Measurements from ENCODE around the gene SH3TC1. TPM values are rescaled to one million over a fixed set of nuclear protein-coding genes. Genes with fewer than 3 reads are reported as not detected.

The SH3TC1 gene
- total RNA-seq, 1 donor from 2014 or later = 73.1 TPM

GRCh38 chr4:8210616-8211015 lies 11.5 kb downstream of the SH3TC1 start:
- H3K9me3 ChIP-seq = no peaks in the 10 kb centered on the region
- ATAC-seq (no peak), DNase-seq (no peak)
- intact Hi-C loops (cut with DNase I) = no loop called here
- H3K36me3 ChIP-seq = peaks cover 61% of the 10 kb centered on the region
- TF ChIP-seq, protein P1, sequence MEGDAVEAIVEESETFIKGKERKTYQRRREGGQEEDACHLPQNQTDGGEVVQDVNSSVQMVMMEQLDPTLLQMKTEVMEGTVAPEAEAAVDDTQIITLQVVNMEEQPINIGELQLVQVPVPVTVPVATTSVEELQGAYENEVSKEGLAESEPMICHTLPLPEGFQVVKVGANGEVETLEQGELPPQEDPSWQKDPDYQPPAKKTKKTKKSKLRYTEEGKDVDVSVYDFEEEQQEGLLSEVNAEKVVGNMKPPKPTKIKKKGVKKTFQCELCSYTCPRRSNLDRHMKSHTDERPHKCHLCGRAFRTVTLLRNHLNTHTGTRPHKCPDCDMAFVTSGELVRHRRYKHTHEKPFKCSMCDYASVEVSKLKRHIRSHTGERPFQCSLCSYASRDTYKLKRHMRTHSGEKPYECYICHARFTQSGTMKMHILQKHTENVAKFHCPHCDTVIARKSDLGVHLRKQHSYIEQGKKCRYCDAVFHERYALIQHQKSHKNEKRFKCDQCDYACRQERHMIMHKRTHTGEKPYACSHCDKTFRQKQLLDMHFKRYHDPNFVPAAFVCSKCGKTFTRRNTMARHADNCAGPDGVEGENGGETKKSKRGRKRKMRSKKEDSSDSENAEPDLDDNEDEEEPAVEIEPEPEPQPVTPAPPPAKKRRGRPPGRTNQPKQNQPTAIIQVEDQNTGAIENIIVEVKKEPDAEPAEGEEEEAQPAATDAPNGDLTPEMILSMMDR (IDR thresholded peaks at IDR 0.05) = no peak
- no peak overlapping the region for H3K27ac ChIP-seq
- H3K4me3 ChIP-seq = no peak overlapping the region
- no peaks in the 10 kb centered on the region for H3K27me3 ChIP-seq (ENCODE audit: low read depth)
- peaks cover 14% of the 10 kb centered on the region for H3K4me1 ChIP-seq

DNA sequence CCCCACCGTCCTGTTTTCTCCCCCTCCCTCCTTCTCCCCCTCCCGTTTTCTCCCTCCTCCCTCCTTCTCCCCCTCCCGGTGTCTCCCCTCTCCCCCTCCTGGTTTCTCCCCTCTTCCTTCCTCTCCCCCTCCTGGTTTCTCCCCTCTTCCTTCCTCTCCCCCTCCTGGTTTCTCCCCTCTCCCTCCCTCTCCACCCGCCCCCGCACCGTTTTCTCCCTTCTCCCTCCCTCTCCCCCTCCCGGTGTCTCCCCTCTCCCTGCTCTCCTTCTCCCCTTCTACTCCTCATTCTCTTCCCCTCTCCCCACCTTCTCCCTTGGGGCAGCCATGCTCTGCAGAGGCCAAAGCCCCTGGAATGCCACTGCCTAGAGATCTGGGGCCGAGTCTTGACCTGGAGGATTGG lies 12.2 kb downstream of the SH3TC1 start:
- ATAC-seq (no peak), DNase-seq (no peak)
- TF ChIP-seq, protein P1 (IDR thresholded peaks at IDR 0.05) = no peak
- Histone ChIP-seq H3K27me3 (ENCODE audit: low read depth) (no peaks in the 10 kb centered on the region), H3K4me1 (peaks cover 16% of the 10 kb centered on the region), H3K9me3 (no peaks in the 10 kb centered on the region), H3K4me3 (no peak overlapping the region), H3K36me3 (peaks cover 63% of the 10 kb centered on the region), H3K27ac (no peak overlapping the region)
- intact Hi-C loops (cut with DNase I) = no loop called here

DNA sequence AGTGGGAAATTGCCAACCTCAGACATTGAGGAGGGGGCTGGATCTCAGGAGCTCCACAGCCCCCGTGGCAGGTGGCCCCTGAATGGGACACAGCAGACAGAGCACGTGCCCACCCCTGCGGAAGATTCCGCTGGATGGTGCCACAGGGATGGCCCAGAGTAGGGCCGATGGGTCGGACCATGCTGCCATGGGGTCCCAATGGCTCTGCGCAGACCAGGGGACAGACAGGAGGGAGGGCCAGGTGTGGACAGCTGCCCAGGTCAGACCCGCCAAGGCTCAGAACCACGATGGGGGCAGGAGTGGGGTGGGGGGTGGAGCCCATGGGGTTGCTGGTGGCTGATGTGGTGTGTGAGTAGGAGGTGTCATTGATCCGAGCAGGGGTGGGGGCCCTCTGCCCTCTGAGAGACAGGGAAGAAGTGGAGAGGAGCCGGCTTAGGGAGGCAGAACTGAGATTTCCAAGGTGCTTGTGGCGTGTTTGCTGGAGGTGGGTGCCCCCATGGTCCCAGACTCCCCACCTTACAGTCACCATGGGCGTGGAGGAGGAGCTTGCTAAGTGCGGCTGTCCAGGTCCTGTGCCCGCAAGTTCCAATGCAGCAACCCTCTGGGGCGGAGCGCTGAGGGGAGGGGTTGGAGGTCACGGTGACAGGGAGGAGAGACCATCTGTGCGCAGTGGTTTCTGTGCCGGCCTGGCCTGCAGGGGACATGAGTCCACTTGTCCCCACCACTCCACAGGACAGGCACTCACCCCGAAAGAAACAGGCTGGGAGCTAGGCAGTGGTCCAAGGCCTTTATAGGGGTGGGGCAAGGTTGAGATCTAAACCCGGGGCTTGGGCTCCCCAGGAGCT lies 12.9 kb downstream of the SH3TC1 start:
- Histone ChIP-seq H3K4me3 (no peak overlapping the region), H3K27me3 (ENCODE audit: low read depth) (no peaks in the 10 kb centered on the region), H3K9me3 (no peaks in the 10 kb centered on the region), H3K36me3 (peaks cover 71% of the 10 kb centered on the region), H3K27ac (no peak overlapping the region), H3K4me1 (peaks cover 16% of the 10 kb centered on the region)
- intact Hi-C loops (cut with DNase I) = no loop called here
- TF ChIP-seq, protein P1 (IDR thresholded peaks at IDR 0.05) = no peak
- no peak for ATAC-seq
- DNase-seq = no peak

GRCh38 chr4:8212622-8213021 lies 13.5 kb downstream of the SH3TC1 start:
- Histone ChIP-seq H3K9me3 (no peaks in the 10 kb centered on the region), H3K4me3 (no peak overlapping the region), H3K36me3 (peaks cover 76% of the 10 kb centered on the region), H3K27me3 (ENCODE audit: low read depth) (no peaks in the 10 kb centered on the region), H3K4me1 (peaks cover 16% of the 10 kb centered on the region), H3K27ac (no peak overlapping the region)
- TF ChIP-seq, protein P1 (IDR thresholded peaks at IDR 0.05) = no peak
- DNase-seq (no peak), ATAC-seq (no peak)
- intact Hi-C loops (cut with DNase I) = no loop called here

DNA sequence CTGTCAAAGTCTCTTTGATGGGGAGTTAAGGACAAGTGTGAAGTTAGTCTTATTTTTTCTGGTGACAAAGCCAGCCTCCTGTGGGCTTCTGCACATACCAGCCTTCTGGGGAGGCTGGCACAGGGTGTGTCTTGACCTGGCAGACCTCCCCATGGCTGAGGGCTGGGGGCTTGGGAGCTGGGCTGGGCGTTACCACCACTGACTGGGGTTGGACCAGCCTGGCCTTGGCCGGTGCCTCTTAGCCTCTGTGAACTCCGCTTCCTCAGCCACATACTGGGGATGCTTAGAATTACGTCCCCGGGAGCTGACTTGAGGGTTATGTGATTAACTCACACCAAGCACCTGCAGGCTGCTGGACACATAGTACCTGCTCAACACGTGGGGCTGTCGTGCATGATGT lies 14.0 kb downstream of the SH3TC1 start:
- no peak for DNase-seq
- no peak for ATAC-seq
- no peaks in the 10 kb centered on the region for H3K27me3 ChIP-seq (ENCODE audit: low read depth)
- no peak overlapping the region for H3K4me3 ChIP-seq
- no peaks in the 10 kb centered on the region for H3K9me3 ChIP-seq
- H3K27ac ChIP-seq = no peak overlapping the region
- TF ChIP-seq, protein P1 (IDR thresholded peaks at IDR 0.05) = no peak
- H3K4me1 ChIP-seq = peaks cover 16% of the 10 kb centered on the region
- H3K36me3 ChIP-seq = peaks cover 76% of the 10 kb centered on the region
- intact Hi-C loops (cut with DNase I) = no loop called here
